ENCODE data around the gene TMEM247. TPM values are rescaled to one million over a fixed set of nuclear protein-coding genes. Genes with fewer than 3 reads are reported as not detected.
"Not testable (repeated sequence)": the region's sequence is repeated elsewhere in the genome, so short reads cannot be mapped to it uniquely, and the experiment has no call there.

Gene TMEM247
- total and polyA plus RNA-seq, 2 donors (not counting 3 experiments of a cell fraction or from before 2014, with no cell fraction given): not detected

- Histone ChIP-seq H3K9me3 (replicated peaks; ENCODE audit: control insufficient read depth, insufficient read depth, low read length) (no peaks in the 10 kb centered on the region), H3K4me2 (ENCODE audit: insufficient read depth, low read length) (no peak overlapping the region), H3K36me3 (ENCODE audit: control insufficient read depth in 2 of 2, extremely low read depth in 1 of 2, insufficient read depth in 2 of 2, low read length in 2 of 2) (no peaks in the 10 kb centered on the region), H3K4me3 (replicated peaks in 1 of 3; ENCODE audit: insufficient read depth in 1 of 3, low read depth in 1 of 3, low read length in 3 of 3) (no peak overlapping the region), H3K27ac (ENCODE audit: insufficient read depth, low read depth, low read length) (no peak overlapping the region), H3K79me2 (ENCODE audit: control insufficient read depth, insufficient read depth, low read length) (no peaks in the 10 kb centered on the region), H3K9me1 (replicated peaks; ENCODE audit: control insufficient read depth, extremely low read depth, insufficient read depth, low read length) (no peaks in the 10 kb centered on the region), H2AFZ (ENCODE audit: low read depth, low read length) (no peak overlapping the region), H3K4me1 (ENCODE audit: control insufficient read depth, extremely low read depth, insufficient read depth, low read length) (no peaks in the 10 kb centered on the region), H3K9ac (replicated peaks; ENCODE audit: extremely low read depth, insufficient read depth, low read length) (no peak overlapping the region), H3K27me3 (ENCODE audit: control insufficient read depth in 2 of 2, insufficient read depth in 2 of 2, low read length in 2 of 2) (no peaks in the 10 kb centered on the region), H4K20me1 (replicated peaks; ENCODE audit: control insufficient read depth, extremely low read depth, insufficient read depth, low read length) (no peaks in the 10 kb centered on the region)
- BruUV-seq (replicated peaks): no TSS peak
- TF ChIP-seq EZH2 (IDR thresholded peaks at IDR 0.05; ENCODE audit: borderline replicate concordance, low read depth, low read length, severe bottlenecking) (no peak), CTCF (IDR thresholded peaks at IDR 0.05; ENCODE audit: extremely low read depth in 1 of 2, insufficient read depth in 1 of 2, low read depth in 1 of 2, low read length in 2 of 2) (no peak)
- POLR2A ChIA-PET: no interaction called here
- intact Hi-C loops (cut with micrococcal nuclease) (no loop called here), dilution Hi-C loops (cut with MboI; ENCODE audit: extremely low pct_ligation_motif_present, low sequenced_read_pairs) (no loop called here)
- FAIRE-seq (no peak), DNase-seq (ENCODE audit: low read depth, low spot score) (no peak)
- CTCF ChIA-PET: no interaction called here
These were observed 41.9 kb downstream of the TMEM247 start for GRCh38 chr2:46521215-46521683.

GRCh38 chr2:46522385-46522784 is 43.0 kb downstream of the TMEM247 start:
- H3K9ac ChIP-seq (replicated peaks; ENCODE audit: extremely low read depth, insufficient read depth, low read length); H3K27ac ChIP-seq (ENCODE audit: insufficient read depth, low read depth, low read length); dilution Hi-C loops (cut with MboI; ENCODE audit: extremely low pct_ligation_motif_present, low sequenced_read_pairs); H3K4me3 ChIP-seq (replicated peaks in 1 of 3; ENCODE audit: insufficient read depth in 1 of 3, low read depth in 1 of 3, low read length in 3 of 3); H4K20me1 ChIP-seq (replicated peaks; ENCODE audit: control insufficient read depth, extremely low read depth, insufficient read depth, low read length); intact Hi-C loops (cut with micrococcal nuclease); H3K4me1 ChIP-seq (ENCODE audit: control insufficient read depth, extremely low read depth, insufficient read depth, low read length); BruUV-seq (replicated peaks); H3K9me1 ChIP-seq (replicated peaks; ENCODE audit: control insufficient read depth, extremely low read depth, insufficient read depth, low read length); H3K9me3 ChIP-seq (replicated peaks; ENCODE audit: control insufficient read depth, insufficient read depth, low read length); POLR2A ChIA-PET; H2AFZ ChIP-seq (ENCODE audit: low read depth, low read length); CTCF ChIA-PET; FAIRE-seq; H3K36me3 ChIP-seq (ENCODE audit: control insufficient read depth in 2 of 2, extremely low read depth in 1 of 2, insufficient read depth in 2 of 2, low read length in 2 of 2); DNase-seq (ENCODE audit: low read depth, low spot score); H3K4me2 ChIP-seq (ENCODE audit: insufficient read depth, low read length); H3K27me3 ChIP-seq (ENCODE audit: control insufficient read depth in 2 of 2, insufficient read depth in 2 of 2, low read length in 2 of 2); H3K79me2 ChIP-seq (ENCODE audit: control insufficient read depth, insufficient read depth, low read length): not testable (repeated sequence)
